Measurements from ENCODE around the gene NEK11. TPM values are rescaled to one million over a fixed set of nuclear protein-coding genes. Genes with fewer than 3 reads are reported as not detected.

The NEK11 gene
- total RNA-seq, 2 experiments from 2014 or later, result 1.6 to 4.2 TPM

GRCh38 chr3:131200636-131201199 is 174.0 kb downstream of the NEK11 start:
- no peaks in the 10 kb centered on the region for H3K4me1 Mint-ChIP-seq (ENCODE audit: low read depth)
- intact Hi-C loops (cut with DNase I, micrococcal nuclease), result no loop called here
- H3K4me3 Mint-ChIP-seq, result no peak overlapping the region
- Histone ChIP-seq H3K9me3 (ENCODE audit: control insufficient read depth in 1 of 2, insufficient read depth in 1 of 2, low read length in 2 of 2) (peaks cover 5 to 8% of the 10 kb centered on the region in 2 experiments), H3K4me1 (ENCODE audit: insufficient read depth, low read length) (no peaks in the 10 kb centered on the region), H3K36me3 (ENCODE audit: insufficient read depth, low read length) (no peaks in the 10 kb centered on the region), H3K4me3 (ENCODE audit: low read length) (no peak overlapping the region), H3K27ac (ENCODE audit: low read depth in 1 of 2, low read length in 2 of 2) (no peak overlapping the region), H3K27me3 (ENCODE audit: control insufficient read depth in 1 of 2, insufficient read depth in 2 of 2, low read length in 2 of 2) (no peaks in the 10 kb centered on the region)
- POLR2A ChIA-PET, result no interaction called here
- DNase-seq, result no peak
- CTCF ChIA-PET, result no interaction called here
- no peak overlapping the region for H3K27ac Mint-ChIP-seq
- H3K9me3 Mint-ChIP-seq, result peaks cover 6% of the 10 kb centered on the region
- TF ChIP-seq CTCF (IDR thresholded peaks at IDR 0.05), result no peak
- no peaks in the 10 kb centered on the region for H3K27me3 Mint-ChIP-seq
- H3K36me3 Mint-ChIP-seq (ENCODE audit: low read depth), result no peaks in the 10 kb centered on the region
- no peak for ATAC-seq (ENCODE audit: poor library complexity)

- intact Hi-C loops (cut with DNase I, micrococcal nuclease), result no loop called here
- no peak overlapping the region for H3K27ac ChIP-seq (ENCODE audit: low read depth in 1 of 2, low read length in 2 of 2)
Observed at GRCh38 chr3:131216330-131216729, 189.7 kb downstream of the NEK11 start.

GRCh38 chr3:131216801-131217200 is 190.1 kb downstream of the NEK11 start:
- no peak overlapping the region for H3K4me3 ChIP-seq (ENCODE audit: low read length)
- H3K9me3 ChIP-seq (ENCODE audit: control insufficient read depth in 1 of 2, insufficient read depth in 1 of 2, low read length in 2 of 2), result no peaks in the 10 kb centered on the region
- no peak for TF ChIP-seq CTCF (IDR thresholded peaks at IDR 0.05)
- H3K27ac ChIP-seq (ENCODE audit: low read depth in 1 of 2, low read length in 2 of 2), result no peak overlapping the region
- CTCF ChIA-PET, result no interaction called here
- no peak for ATAC-seq (ENCODE audit: poor library complexity)
- H3K4me1 ChIP-seq (ENCODE audit: insufficient read depth, low read length), result no peaks in the 10 kb centered on the region
- no peak for DNase-seq
- no peaks in the 10 kb centered on the region for H3K36me3 ChIP-seq (ENCODE audit: insufficient read depth, low read length)
- no peaks in the 10 kb centered on the region for H3K27me3 ChIP-seq (ENCODE audit: control insufficient read depth in 1 of 2, insufficient read depth in 2 of 2, low read length in 2 of 2)
- H3K9me3 Mint-ChIP-seq, result no peaks in the 10 kb centered on the region
- H3K4me1 Mint-ChIP-seq (ENCODE audit: low read depth), result no peaks in the 10 kb centered on the region
- no peak overlapping the region for H3K4me3 Mint-ChIP-seq
- POLR2A ChIA-PET, result no interaction called here
- H3K27ac Mint-ChIP-seq, result no peak overlapping the region
- no peaks in the 10 kb centered on the region for H3K27me3 Mint-ChIP-seq
- H3K36me3 Mint-ChIP-seq (ENCODE audit: low read depth), result no peaks in the 10 kb centered on the region
- intact Hi-C loops (cut with DNase I, micrococcal nuclease), result no loop called here

More at GRCh38 chr3:131216330-131216729, 189.7 kb downstream of the NEK11 start:
- no peak overlapping the region for H3K4me3 ChIP-seq (ENCODE audit: low read length)
- ChIA-PET CTCF (no interaction called here), POLR2A (no interaction called here)
- Mint-ChIP-seq H3K27me3 (no peaks in the 10 kb centered on the region), H3K9me3 (no peaks in the 10 kb centered on the region), H3K4me1 (ENCODE audit: low read depth) (no peaks in the 10 kb centered on the region), H3K36me3 (ENCODE audit: low read depth) (no peaks in the 10 kb centered on the region), H3K4me3 (no peak overlapping the region), H3K27ac (no peak overlapping the region)
- no peaks in the 10 kb centered on the region for H3K27me3 ChIP-seq (ENCODE audit: control insufficient read depth in 1 of 2, insufficient read depth in 2 of 2, low read length in 2 of 2)
- no peaks in the 10 kb centered on the region for H3K36me3 ChIP-seq (ENCODE audit: insufficient read depth, low read length)
- DNase-seq (no peak), ATAC-seq (ENCODE audit: poor library complexity) (no peak)
- H3K4me1 ChIP-seq (ENCODE audit: insufficient read depth, low read length), result no peaks in the 10 kb centered on the region
- H3K9me3 ChIP-seq (ENCODE audit: control insufficient read depth in 1 of 2, insufficient read depth in 1 of 2, low read length in 2 of 2), result no peaks in the 10 kb centered on the region
- TF ChIP-seq CTCF (IDR thresholded peaks at IDR 0.05), result no peak

Data from CD4-positive, alpha-beta T cell (primary cell).